H1 (cell line): Measurements from ENCODE around the gene PPFIBP2. TPM values are rescaled to one million over a fixed set of nuclear protein-coding genes. Genes with fewer than 3 reads are reported as not detected.

Experiments
- CTCF ChIA-PET: fragments of 300-600 bp; sonication (Branson Sonifier 250); formaldehyde crosslinking; loops from one replicate; lab custom pipeline; 2021; ENCODE audit not compliant: partially characterized antibody; lab: Charles Lee
- POLR2A ChIA-PET: fragments of 300-600 bp; sonication (Branson Sonifier 250); formaldehyde crosslinking; loops from one replicate; lab custom pipeline; 2021; ENCODE audit warnings: inconsistent platforms; ENCODE audit not compliant: partially characterized antibody; lab: Charles Lee
- DNase-seq, 2 experiments: peaks; one replicate each; pipeline versions ENCODE4 v3.0.0 to v3.0.0-alpha.2; 2010 to 2022; ENCODE audit warnings: low spot score in 2 of 2, low read depth in 1 of 2, mixed read lengths in 1 of 2
- FAIRE-seq: peaks from 2 replicates; lab custom pipeline; 2011; peaks lifted over from hg19 to GRCh38; lab: Jason Lieb, UNC
- H2AFZ ChIP-seq: 2 replicates; pipeline ENCODE4 v1.8.1; 2012; ENCODE audit warnings: low read length, inconsistent platforms
- H2AK5ac ChIP-seq: 2 replicates; pipeline ENCODE4 v1.6.1; 2013; ENCODE audit warnings: low read depth, low read length
- H2BK120ac ChIP-seq: replicated peaks from 2 replicates; pipeline ENCODE3; 2013; ENCODE audit warnings: low read depth, low read length, inconsistent platforms
- H2BK12ac ChIP-seq: 2 replicates; pipeline ENCODE4 v1.6.1; 2013; ENCODE audit warnings: low read depth, low read length
- H2BK15ac ChIP-seq: 2 replicates; pipeline ENCODE4 v1.6.1; 2013; ENCODE audit warnings: low read length
- H2BK20ac ChIP-seq: 2 replicates; pipeline ENCODE4 v1.6.1; 2013; ENCODE audit warnings: low read length
- H2BK5ac ChIP-seq: 2 replicates; pipeline ENCODE4 v1.6.1; 2013; ENCODE audit warnings: low read depth, low read length
- H3K14ac ChIP-seq: 2 replicates; pipeline ENCODE4 v1.6.1; 2013; ENCODE audit warnings: inconsistent platforms; ENCODE audit not compliant: insufficient read length
- H3K18ac ChIP-seq: 2 replicates; pipeline ENCODE4 v1.6.1; 2013; ENCODE audit warnings: low read length; ENCODE audit errors: extremely low read depth
- H3K23ac ChIP-seq: 2 replicates; pipeline ENCODE4 v1.6.1; 2013; ENCODE audit warnings: inconsistent platforms; ENCODE audit not compliant: insufficient read length
- H3K23me2 ChIP-seq: 2 replicates; pipeline ENCODE4 v1.6.1; 2013; ENCODE audit warnings: low read depth, low read length
- H3K27ac ChIP-seq: 2 replicates; pipeline ENCODE4 v1.6.1; 2011; ENCODE audit warnings: low read depth, low read length, inconsistent platforms
- H3K27me3 ChIP-seq, 4 experiments: replicated peaks in 1 of 4; 1 replicate in 1 of 4; 2 replicates in 3 of 4; pipeline versions ENCODE4 v1.6.1 to v1.8.1; 2011 to 2013; ENCODE audit warnings: low read length in 3 of 4, mild to moderate bottlenecking in 3 of 4, inconsistent platforms in 2 of 4, mixed read lengths in 2 of 4, moderate library complexity in 1 of 4; ENCODE audit not compliant: control insufficient read depth in 3 of 4, insufficient read depth in 3 of 4; ENCODE audit errors: extremely low read depth in 1 of 4
- H3K36me3 ChIP-seq, 4 experiments: 2 replicates each; pipeline versions ENCODE4 v1.6.1 to v1.8.1; 2011 to 2013; ENCODE audit warnings: mild to moderate bottlenecking in 4 of 4, low read length in 3 of 4, moderate library complexity in 2 of 4, control low read depth in 1 of 4, inconsistent platforms in 1 of 4; ENCODE audit not compliant: insufficient read depth in 4 of 4, control insufficient read depth in 2 of 4
- H3K4ac ChIP-seq: replicated peaks from 2 replicates; pipeline ENCODE3; 2013; ENCODE audit warnings: low read length, low read depth, mixed read lengths, inconsistent platforms; ENCODE audit not compliant: insufficient read length
- H3K4me1 ChIP-seq, 4 experiments: replicated peaks in 1 of 4; 1 replicate in 1 of 4; 2 replicates in 3 of 4; pipeline versions ENCODE4 v1.6.1 to v1.8.1; 2011 to 2013; ENCODE audit warnings: low read length in 3 of 4, inconsistent platforms in 2 of 4, mixed read lengths in 1 of 4; ENCODE audit not compliant: insufficient read depth in 4 of 4, control insufficient read depth in 3 of 4
- H3K4me2 ChIP-seq, 2 experiments: 2 replicates each; pipeline versions ENCODE4 v1.6.1 to v1.8.1; 2011 to 2013; ENCODE audit warnings: low read depth in 2 of 2, low read length in 2 of 2, control low read depth in 1 of 2, inconsistent platforms in 1 of 2, mild to moderate bottlenecking in 1 of 2; ENCODE audit not compliant: insufficient read depth in 1 of 2
- H3K4me3 ChIP-seq, 4 experiments: fragments of 200-600, 300-600 bp in 1 of 4; sonication (generic), shearing (Covaris generic), sonication (Bioruptor Twin) in 1 of 4; 2 replicates each; pipeline versions ENCODE4 v1.5.1 to v1.8.1; 2011 to 2016; ENCODE audit warnings: low read length in 4 of 4, low read depth in 3 of 4, control low read depth in 2 of 4, inconsistent platforms in 2 of 4, mild to moderate bottlenecking in 2 of 4, mixed read lengths in 1 of 4, moderate library complexity in 1 of 4; ENCODE audit not compliant: insufficient read depth in 2 of 4; ENCODE audit errors: extremely low read depth in 1 of 4
- H3K56ac ChIP-seq: replicated peaks from 2 replicates; pipeline ENCODE3; 2013; ENCODE audit warnings: low read depth, mild to moderate bottlenecking, mixed read lengths, low read length, inconsistent platforms; ENCODE audit not compliant: insufficient read length
- H3K79me1 ChIP-seq: 2 replicates; pipeline ENCODE4 v1.6.1; 2013; ENCODE audit warnings: low read depth, low read length, control low read depth
- H3K79me2 ChIP-seq, 2 experiments: 2 replicates each; pipeline versions ENCODE4 v1.6.1 to v1.8.1; 2012 to 2013; ENCODE audit warnings: low read length in 2 of 2, mild to moderate bottlenecking in 2 of 2, inconsistent platforms in 1 of 2; ENCODE audit not compliant: insufficient read depth in 2 of 2, control insufficient read depth in 1 of 2
- H3K9ac ChIP-seq, 4 experiments: replicated peaks in 1 of 4; 1 replicate in 1 of 4; 2 replicates in 3 of 4; pipeline versions ENCODE4 v1.6.1 to v1.8.1; 2011 to 2013; ENCODE audit warnings: low read depth in 3 of 4, low read length in 3 of 4, control low read depth in 2 of 4, mild to moderate bottlenecking in 2 of 4, moderate library complexity in 2 of 4, inconsistent platforms in 1 of 4; ENCODE audit errors: extremely low read depth in 1 of 4
- H3K9me3 ChIP-seq, 2 experiments: 2 replicates each; pipeline versions ENCODE4 v1.6.1 to v1.8.1; 2012 to 2013; ENCODE audit warnings: mild to moderate bottlenecking in 2 of 2, moderate library complexity in 2 of 2, control low read depth in 1 of 2, inconsistent platforms in 1 of 2, low read depth in 1 of 2, low read length in 1 of 2, mixed read lengths in 1 of 2; ENCODE audit not compliant: insufficient read depth in 2 of 2
- H4K20me1 ChIP-seq, 2 experiments: replicated peaks in 1 of 2; 2 replicates each; pipeline versions ENCODE3 to v1.8.1; 2011 to 2013; ENCODE audit warnings: inconsistent platforms in 2 of 2, low read length in 2 of 2, mild to moderate bottlenecking in 1 of 2; ENCODE audit not compliant: insufficient read depth in 2 of 2, control insufficient read depth in 1 of 2
- H4K5ac ChIP-seq: 2 replicates; pipeline ENCODE4 v1.6.1; 2013; ENCODE audit warnings: low read length, low read depth, mixed read lengths, inconsistent platforms; ENCODE audit not compliant: insufficient read length
- H4K8ac ChIP-seq: 2 replicates; pipeline ENCODE4 v1.8.0; 2013; ENCODE audit warnings: mild to moderate bottlenecking, moderate library complexity, low read length, inconsistent platforms; ENCODE audit not compliant: insufficient read depth; ENCODE audit errors: extremely low read depth
- H4K91ac ChIP-seq: replicated peaks from 2 replicates; pipeline ENCODE3; 2013; ENCODE audit warnings: low read length, mixed read lengths, inconsistent platforms; ENCODE audit not compliant: insufficient read length
- CTCF ChIP-seq, 3 experiments: IDR thresholded peaks; 1 replicate in 2 of 3; 2 replicates in 1 of 3; pipeline versions ENCODE4 v1.5.1 to v1.6.1; 2011; ENCODE audit warnings: low read length in 3 of 3, mild to moderate bottlenecking in 3 of 3, inconsistent platforms in 2 of 3, low read depth in 1 of 3, moderate library complexity in 1 of 3; ENCODE audit not compliant: insufficient read depth in 1 of 3; ENCODE audit errors: control extremely low read depth in 1 of 3
- EP300 ChIP-seq, 2 experiments: IDR thresholded peaks; 1 replicate in 1 of 2; 2 replicates in 1 of 2; pipeline ENCODE4 v1.6.1; 2011 to 2012; ENCODE audit warnings: low read depth in 2 of 2, low read length in 2 of 2, mild to moderate bottlenecking in 2 of 2, borderline replicate concordance in 1 of 2, inconsistent platforms in 1 of 2, moderate library complexity in 1 of 2
- JUND ChIP-seq: IDR thresholded peaks from 2 replicates; pipeline ENCODE4 v1.6.1; 2011; ENCODE audit warnings: mild to moderate bottlenecking, improper control_type of control experiment, low read length
- MAFK ChIP-seq: IDR thresholded peaks from 2 replicates; pipeline ENCODE4 v1.6.1; 2012; ENCODE audit warnings: low read depth, mild to moderate bottlenecking, improper control_type of control experiment, low read length
- MAX ChIP-seq: IDR thresholded peaks from 2 replicates; pipeline ENCODE4 v1.6.1; 2012; ENCODE audit warnings: inconsistent platforms
- NANOG ChIP-seq: IDR thresholded peaks from 2 replicates; pipeline ENCODE4 v1.6.1; 2011; ENCODE audit warnings: low read length, low read depth, mild to moderate bottlenecking, inconsistent platforms; ENCODE audit not compliant: insufficient read depth, poor library complexity, severe bottlenecking
- POLR2A ChIP-seq, 2 experiments: IDR thresholded peaks; 1 replicate in 1 of 2; 2 replicates in 1 of 2; pipeline ENCODE4 v1.6.1; 2011; ENCODE audit warnings: low read depth in 2 of 2, low read length in 2 of 2, mild to moderate bottlenecking in 2 of 2; ENCODE audit errors: control extremely low read depth in 1 of 2
- RBBP5 ChIP-seq: IDR thresholded peaks from 2 replicates; pipeline ENCODE4 v1.7.1; 2012; ENCODE audit warnings: low read depth, mild to moderate bottlenecking, inconsistent platforms, low read length, moderate library complexity, borderline replicate concordance
- RFX5 ChIP-seq: IDR thresholded peaks from 2 replicates; pipeline ENCODE4 v1.6.1; 2011; ENCODE audit warnings: low read depth, low read length, improper control_type of control experiment, borderline replicate concordance
- SIX5 ChIP-seq: IDR thresholded peaks from 2 replicates; pipeline ENCODE4 v1.6.1; 2011; ENCODE audit warnings: mild to moderate bottlenecking, low read depth, low read length
- WGBS, 2 experiments: shearing (Covaris generic) in 1 of 2; methylation state at CpG; one replicate each; pipeline versions ENCODE4 v1.1.6 to v1.1.7; 2013 to 2015; ENCODE audit warnings: low lambda C conversion rate in 2 of 2, mixed read lengths in 2 of 2, inconsistent platforms in 1 of 2, low coverage in 1 of 2, missing lambda C conversion rate in 1 of 2; ENCODE audit not compliant: insufficient replicate concordance in 2 of 2, insufficient coverage in 1 of 2, insufficient read length in 1 of 2; ENCODE audit errors: extremely low coverage in 1 of 2, missing lambda C conversion rate in 1 of 2; 5-methylcytosine and 5-hydroxymethylcytosine counted together
- polyA plus RNA-seq, 7 experiments: library from polyadenylated mRNA; depleted of rRNA in 3 of 7; stranded (reverse) in 5 of 7; unstranded in 2 of 7; fragments of >200 nt in 5 of 7; fragments of 200-250 nt in 2 of 7; gene quantifications; 1 replicate in 5 of 7; 2 replicates in 1 of 7; 4 replicates in 1 of 7; pipeline versions ENCODE4 v1.2.1 to v1.2.3, GENCODE V29; 2011 to 2013; ENCODE audit warnings: missing spikeins in 2 of 7, mixed read lengths in 2 of 7
- total RNA-seq: library from RNA; stranded (reverse); fragmentation: NEBNext Ultra II Directional; extraction: Animal tissue kit (Norgen Biotek cat#: 25700); gene quantifications from 2 replicates; pipeline ENCODE4 v1.2.1, GENCODE V29; 2021

PPFIBP2 gene
- total and polyA plus RNA-seq, 2 of the 8 experiments (the other 6 are each of a cell fraction or from before 2014, with no cell fraction given): 5.5 to 9.8 TPM

GRCh38 chr11:7694235-7694634, 180.4 kb downstream of the PPFIBP2 start:
- H3K36me3 ChIP-seq: no peaks in the 10 kb centered on the region
- ChIA-PET POLR2A (no interaction called here), CTCF (interaction anchor here (0.6 to 5.3 kb wide), 24 partner anchors 7 to 599 kb away, joined by 3 to 26 read pairs (median 4); partner anchors contain the start of gene EIF3F)
- H3K4me3 ChIP-seq: no peak overlapping the region
- H3K9me3 ChIP-seq: no peaks in the 10 kb centered on the region
- H3K79me2 ChIP-seq: no peaks in the 10 kb centered on the region
- peak overlapping the region; percentile 36; the same call in 1 of the 2 replicates for H2BK5ac ChIP-seq
- H3K79me1 ChIP-seq: no peaks in the 10 kb centered on the region
- no peak overlapping the region for H3K14ac ChIP-seq
- 97% methylated on average over 3 of the region's 3 CpGs; no CpG with 5 or more reads in 1 of the 2 experiments for WGBS, 2 experiments
- DNase-seq: no peak
- no peaks in the 10 kb centered on the region for H3K27me3 ChIP-seq
- 0 out of 7 replicates have a peak, but pooled peaks cover 0 to 2% (median 0%) of the 10 kb centered on the region in 4 experiments for H3K4me1 ChIP-seq
- no peak overlapping the region for H2AK5ac ChIP-seq
- no peaks in the 10 kb centered on the region for H3K23me2 ChIP-seq
- H4K20me1 ChIP-seq: no peaks in the 10 kb centered on the region
- no peak overlapping the region for H4K91ac ChIP-seq
- H2BK12ac ChIP-seq: no peak overlapping the region
- no peak overlapping the region for H3K4me2 ChIP-seq
- no peak overlapping the region for H2BK20ac ChIP-seq
- no peak overlapping the region for H3K27ac ChIP-seq
- no peak overlapping the region for H3K9ac ChIP-seq
- H4K8ac ChIP-seq: no peak overlapping the region
- H2BK120ac ChIP-seq: no peak overlapping the region
- FAIRE-seq: no peak
- H3K18ac ChIP-seq: no peak overlapping the region
- no peak overlapping the region for H2BK15ac ChIP-seq
- H2AFZ ChIP-seq: no peak overlapping the region
- no peak overlapping the region for H3K56ac ChIP-seq
- H3K23ac ChIP-seq: no peak overlapping the region
- H4K5ac ChIP-seq: no peak overlapping the region
- no peak overlapping the region for H3K4ac ChIP-seq
- TF ChIP-seq MAFK (no peak), NANOG (no peak), EP300 (IDR thresholded peaks at IDR 0.05; ENCODE audit: borderline replicate concordance in 1 of 2, low read depth in 2 of 2, low read length in 2 of 2) (no peak), CTCF (IDR thresholded peaks at IDR 0.05; ENCODE audit: control extremely low read depth in 1 of 3, insufficient read depth in 1 of 3, low read depth in 1 of 3, low read length in 3 of 3) (no peak), SIX5 (no peak), POLR2A (IDR thresholded peaks at IDR 0.05; ENCODE audit: control extremely low read depth in 1 of 2, low read depth in 2 of 2, low read length in 2 of 2) (no peak), RBBP5 (no peak), RFX5 (no peak), MAX (no peak), JUND (no peak)
